ENCODE measurements around the gene UCP2.

Gene UCP2

GRCh38 chr11:73982595-73982989 lies at the start of gene UCP2:
Gene UCP2, minus strand, starts transcription at chr11:73982843. Its CDS starts 4,465 bp downstream, at chr11:73978378.
- in situ Hi-C loops (cut with MboI; ENCODE audit: low sequenced_read_pairs), result no loop called here

- in situ Hi-C loops (cut with MboI; ENCODE audit: low sequenced_read_pairs), result no loop called here
These were observed 48.4 kb upstream of the UCP2 start for GRCh38 chr11:74030723-74031676.

GRCh38 chr11:74025467-74026166 lies 43.0 kb upstream of the UCP2 start:
- in situ Hi-C loops (cut with MboI; ENCODE audit: low sequenced_read_pairs), result no loop called here

GRCh38 chr11:74024261-74025029 lies 41.8 kb upstream of the UCP2 start:
- in situ Hi-C loops (cut with MboI; ENCODE audit: low sequenced_read_pairs), result no loop called here

- in situ Hi-C loops (cut with MboI; ENCODE audit: low sequenced_read_pairs), result no loop called here
These were observed 40.6 kb upstream of the UCP2 start for GRCh38 chr11:74023276-74023675.

- in situ Hi-C loops (cut with MboI; ENCODE audit: low sequenced_read_pairs), result no loop called here
These were observed 39.9 kb upstream of the UCP2 start for GRCh38 chr11:74022546-74022945.

GRCh38 chr11:74021998-74022397 lies 39.4 kb upstream of the UCP2 start:
- in situ Hi-C loops (cut with MboI; ENCODE audit: low sequenced_read_pairs), result no loop called here

- in situ Hi-C loops (cut with MboI; ENCODE audit: low sequenced_read_pairs), result no loop called here
These were observed 37.9 kb upstream of the UCP2 start for GRCh38 chr11:74020539-74020938.

GRCh38 chr11:74019860-74020259 lies 37.2 kb upstream of the UCP2 start:
- in situ Hi-C loops (cut with MboI; ENCODE audit: low sequenced_read_pairs), result no loop called here

- in situ Hi-C loops (cut with MboI; ENCODE audit: low sequenced_read_pairs), result no loop called here
These were observed 36.6 kb upstream of the UCP2 start for GRCh38 chr11:74019104-74019738.

- in situ Hi-C loops (cut with MboI; ENCODE audit: low sequenced_read_pairs), result no loop called here
These were observed 35.8 kb upstream of the UCP2 start for GRCh38 chr11:74018331-74019005.

- in situ Hi-C loops (cut with MboI; ENCODE audit: low sequenced_read_pairs), result no loop called here
These were observed 35.0 kb upstream of the UCP2 start for GRCh38 chr11:74017631-74018030.

- in situ Hi-C loops (cut with MboI; ENCODE audit: low sequenced_read_pairs), result no loop called here
These were observed 33.5 kb upstream of the UCP2 start for GRCh38 chr11:74015919-74016684.

GRCh38 chr11:74014880-74015279 lies 32.2 kb upstream of the UCP2 start:
- in situ Hi-C loops (cut with MboI; ENCODE audit: low sequenced_read_pairs), result no loop called here

GRCh38 chr11:74013141-74013540 lies 30.5 kb upstream of the UCP2 start:
- in situ Hi-C loops (cut with MboI; ENCODE audit: low sequenced_read_pairs), result no loop called here

GRCh38 chr11:74012074-74012809 lies 29.6 kb upstream of the UCP2 start:
- in situ Hi-C loops (cut with MboI; ENCODE audit: low sequenced_read_pairs), result no loop called here

GRCh38 chr11:74011360-74012073 lies 28.9 kb upstream of the UCP2 start:
- in situ Hi-C loops (cut with MboI; ENCODE audit: low sequenced_read_pairs), result no loop called here
